Right lobe of liver (tissue), 4 donors: ENCODE data around the gene PGM2L1.

Experiments
- POLR2A ChIP-seq: fragments of 450-650 bp; IDR thresholded peaks from one replicate; pipeline ENCODE4 v1.6.1; 2017; ENCODE audit warnings: antibody characterized with exemption, mild to moderate bottlenecking
- TF ChIP-seq, protein P1 (sequence below), 4 donors: fragments of 200-600 bp in 3 of 4; fragments of 450-650 bp in 1 of 4; IDR thresholded peaks; one replicate each; pipeline versions ENCODE4 v1.5.1 to v1.8.0; 2016 to 2022; ENCODE audit warnings: antibody characterized with exemption in 4 of 4, mild to moderate bottlenecking in 2 of 4
- donor health status: DM: no; HTN: no; CAD: no.
- donor health status: DM: no; HTN: no; CAD: no.
- donor health status: DM: no; HTN: yes; CAD: no.

GRCh38 chr11:74377689-74378088, 20.5 kb downstream of the PGM2L1 start:
- TF ChIP-seq, protein P1, sequence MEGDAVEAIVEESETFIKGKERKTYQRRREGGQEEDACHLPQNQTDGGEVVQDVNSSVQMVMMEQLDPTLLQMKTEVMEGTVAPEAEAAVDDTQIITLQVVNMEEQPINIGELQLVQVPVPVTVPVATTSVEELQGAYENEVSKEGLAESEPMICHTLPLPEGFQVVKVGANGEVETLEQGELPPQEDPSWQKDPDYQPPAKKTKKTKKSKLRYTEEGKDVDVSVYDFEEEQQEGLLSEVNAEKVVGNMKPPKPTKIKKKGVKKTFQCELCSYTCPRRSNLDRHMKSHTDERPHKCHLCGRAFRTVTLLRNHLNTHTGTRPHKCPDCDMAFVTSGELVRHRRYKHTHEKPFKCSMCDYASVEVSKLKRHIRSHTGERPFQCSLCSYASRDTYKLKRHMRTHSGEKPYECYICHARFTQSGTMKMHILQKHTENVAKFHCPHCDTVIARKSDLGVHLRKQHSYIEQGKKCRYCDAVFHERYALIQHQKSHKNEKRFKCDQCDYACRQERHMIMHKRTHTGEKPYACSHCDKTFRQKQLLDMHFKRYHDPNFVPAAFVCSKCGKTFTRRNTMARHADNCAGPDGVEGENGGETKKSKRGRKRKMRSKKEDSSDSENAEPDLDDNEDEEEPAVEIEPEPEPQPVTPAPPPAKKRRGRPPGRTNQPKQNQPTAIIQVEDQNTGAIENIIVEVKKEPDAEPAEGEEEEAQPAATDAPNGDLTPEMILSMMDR (IDR thresholded peaks at IDR 0.05), result no peak
- TF ChIP-seq POLR2A, result no peak
